ENCODE data around the gene ESCO1.
"Not testable (repeated sequence)": the region's sequence is repeated elsewhere in the genome, so short reads cannot be mapped to it uniquely, and the experiment has no call there.

The ESCO1 gene

DNA sequence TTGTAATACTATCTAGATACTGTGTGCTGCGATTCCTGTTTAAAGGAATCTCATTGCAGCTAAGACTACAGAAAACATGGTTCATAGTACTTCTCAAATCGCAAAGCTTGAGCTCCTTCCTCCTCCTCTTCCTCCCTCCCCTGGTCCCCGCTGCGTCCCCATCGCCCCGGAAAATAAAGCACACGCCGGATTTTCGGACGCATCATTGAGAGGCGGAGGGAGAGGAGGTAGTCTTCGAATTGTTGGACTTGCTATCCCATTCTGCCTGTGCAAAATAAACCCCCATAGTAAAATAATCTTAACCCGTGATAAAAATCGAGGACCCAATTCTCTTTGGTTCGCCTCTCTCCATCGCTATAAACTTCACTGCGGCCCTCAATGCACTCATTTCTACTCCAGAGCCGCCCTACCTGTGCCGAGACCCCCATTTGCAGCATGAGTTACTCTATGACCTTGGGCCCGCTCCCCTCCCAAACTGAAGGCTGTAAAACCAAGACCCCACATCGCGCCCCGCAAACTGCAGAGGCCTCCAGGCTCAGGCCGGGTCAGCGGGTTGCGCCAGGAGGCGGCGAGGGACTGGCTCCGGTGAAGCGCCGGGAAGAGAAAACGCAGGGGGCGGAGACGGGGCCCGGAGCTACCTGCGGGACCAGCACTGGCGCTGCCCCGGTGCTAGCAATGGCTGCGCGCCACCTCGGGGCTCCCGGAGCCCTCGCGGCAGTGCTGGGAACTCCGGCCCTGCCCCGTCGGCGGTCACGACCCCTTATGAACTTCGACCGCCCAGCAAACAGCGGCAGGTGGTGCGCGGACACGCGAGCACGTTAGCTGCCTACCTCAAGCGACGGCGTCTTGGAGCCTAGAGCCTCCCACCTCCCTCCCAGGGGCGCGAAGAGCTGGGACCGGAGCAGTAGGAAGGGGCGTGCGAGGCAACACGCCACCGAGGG is 649 bp downstream of the ESCO1 start:
- TF ChIP-seq CTCF (IDR thresholded peaks at IDR 0.05; ENCODE audit: borderline replicate concordance, insufficient read depth, low read depth, low read length), result no peak
- peak overlapping the region; percentile 69 for H3K4me3 ChIP-seq (ENCODE audit: low read depth, low read length)

- no peak for TF ChIP-seq CTCF (IDR thresholded peaks at IDR 0.05; ENCODE audit: borderline replicate concordance, insufficient read depth, low read depth, low read length)
- peak overlapping the region; percentile 69 for H3K4me3 ChIP-seq (ENCODE audit: low read depth, low read length)
These were observed 1.5 kb downstream of the ESCO1 start for GRCh38 chr18:21598726-21599584.

DNA sequence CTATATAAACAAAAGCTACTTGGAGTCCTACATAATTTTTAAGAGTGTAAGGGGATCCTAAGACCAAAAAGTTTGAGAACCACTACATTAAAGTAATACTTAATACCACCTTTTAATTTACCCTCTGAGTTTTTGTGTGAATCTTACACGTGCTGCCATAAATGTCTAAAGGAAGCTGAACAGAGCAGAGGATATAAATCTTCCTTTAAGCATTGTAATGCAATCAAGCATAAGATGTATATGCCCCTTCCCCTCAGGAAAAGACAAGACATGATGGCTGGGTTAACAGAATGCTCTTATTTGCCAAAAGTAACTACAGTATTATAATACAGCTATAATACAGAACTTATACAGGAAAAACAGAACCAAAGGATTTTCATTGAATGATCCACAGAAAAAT is 2.9 kb downstream of the ESCO1 start:
- TF ChIP-seq CTCF (IDR thresholded peaks at IDR 0.05; ENCODE audit: borderline replicate concordance, insufficient read depth, low read depth, low read length), result no peak
- no peak overlapping the region for H3K4me3 ChIP-seq (ENCODE audit: low read depth, low read length)

DNA sequence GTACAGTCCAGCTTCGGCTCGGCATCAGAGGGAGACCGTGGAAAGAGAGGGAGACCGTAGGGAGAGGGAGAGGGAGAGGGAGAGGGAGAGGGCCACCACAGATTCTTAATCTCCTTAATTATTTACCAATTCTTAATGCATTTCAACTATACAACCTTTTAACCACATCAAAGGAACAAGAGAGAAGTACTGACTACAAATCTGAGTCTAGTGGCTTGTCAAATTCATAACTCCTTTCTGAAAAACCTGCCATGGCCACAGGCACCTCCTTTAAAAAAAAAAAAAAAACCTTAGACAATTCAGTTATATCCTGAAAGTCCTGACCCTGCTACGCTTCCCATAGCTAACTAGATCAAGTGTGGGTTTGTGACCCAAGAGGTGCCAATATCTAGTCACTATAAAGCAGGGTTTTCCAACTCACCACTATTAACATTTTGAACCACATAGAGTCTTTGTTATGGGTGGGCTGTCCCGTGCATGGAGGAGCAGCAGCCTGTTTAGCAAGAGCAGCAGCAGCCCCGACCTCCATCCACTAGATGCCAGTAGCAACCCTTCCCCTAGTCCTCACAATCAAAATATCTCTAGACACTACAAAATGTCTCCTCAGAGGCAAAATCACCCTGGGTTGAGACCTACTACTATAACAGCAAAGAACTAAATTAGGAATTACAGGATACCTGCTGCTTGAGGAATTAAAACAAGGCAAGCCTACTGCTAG is 6.8 kb downstream of the ESCO1 start:
- TF ChIP-seq CTCF (IDR thresholded peaks at IDR 0.05; ENCODE audit: borderline replicate concordance, insufficient read depth, low read depth, low read length), result peak; percentile 13; the same call in 1 of the 2 replicates
- H3K4me3 ChIP-seq (ENCODE audit: low read depth, low read length), result no peak overlapping the region

GRCh38 chr18:21592361-21592760 is 8.1 kb downstream of the ESCO1 start:
- not testable (repeated sequence) for H3K4me3 ChIP-seq (ENCODE audit: low read depth, low read length)

GRCh38 chr18:21584391-21584790 is 16.1 kb downstream of the ESCO1 start:
- H3K4me3 ChIP-seq (ENCODE audit: low read depth, low read length), result no peak overlapping the region
- no peak for TF ChIP-seq CTCF (IDR thresholded peaks at IDR 0.05; ENCODE audit: borderline replicate concordance, insufficient read depth, low read depth, low read length)

DNA sequence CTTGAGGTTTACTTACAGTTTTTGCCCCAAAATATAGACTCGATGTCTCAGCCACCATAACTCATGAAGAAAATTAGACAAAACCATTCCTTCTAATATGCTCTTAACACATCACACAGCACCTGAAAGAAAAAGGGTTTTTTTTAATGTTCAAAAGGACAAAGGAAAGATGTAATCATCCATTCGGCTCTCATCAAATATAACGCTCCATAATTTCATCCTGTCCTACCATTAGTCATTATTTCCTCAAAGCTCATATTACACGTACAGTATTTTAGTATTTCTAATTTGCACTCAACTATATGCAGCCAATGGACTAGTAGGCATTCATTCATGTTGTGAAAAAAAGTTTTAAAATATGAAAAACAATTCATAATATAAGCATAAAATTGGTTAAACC is 24.8 kb downstream of the ESCO1 start:
- H3K4me3 ChIP-seq (ENCODE audit: low read depth, low read length), result no peak overlapping the region
- no peak for TF ChIP-seq CTCF (IDR thresholded peaks at IDR 0.05; ENCODE audit: borderline replicate concordance, insufficient read depth, low read depth, low read length)
